CD14-positive monocyte (primary cell): ENCODE results near the gene VSTM2L. TPM values are rescaled to one million over a fixed set of nuclear protein-coding genes. Genes with fewer than 3 reads are reported as not detected.
A peak's percentile ranks its signal among the peaks of the same experiment; 100 is the strongest.

Source experiments
- DNase-seq, 3 donors: peaks; one replicate each; pipeline ENCODE4 v3.0.0-alpha.2; 2011 to 2022
- H2AFZ ChIP-seq: 2 replicates; pipeline ENCODE4 v1.6.0; 2012; ENCODE audit warnings: mild to moderate bottlenecking, low read depth, low read length, inconsistent platforms; ENCODE audit not compliant: insufficient read depth, poor library complexity, severe bottlenecking
- H3K27ac ChIP-seq, 2 donors: 1 replicate in 1 of 2; 2 replicates in 1 of 2; pipeline ENCODE4 v1.5.1; 2012 to 2013; ENCODE audit warnings: low read length in 2 of 2, control low read depth in 1 of 2, inconsistent platforms in 1 of 2, low read depth in 1 of 2, mild to moderate bottlenecking in 1 of 2
- H3K27me3 ChIP-seq, 2 donors: one replicate each; pipeline versions ENCODE4 v1.6.0 to v1.6.1; 2011 to 2013; ENCODE audit warnings: low read length in 2 of 2; ENCODE audit not compliant: control insufficient read depth in 2 of 2, insufficient read depth in 2 of 2
- H3K36me3 ChIP-seq, 2 donors: replicated peaks in 1 of 2; 1 replicate in 1 of 2; 2 replicates in 1 of 2; pipeline versions ENCODE4 v1.5.1 to v1.6.1; 2012 to 2013; ENCODE audit warnings: low read length in 2 of 2, control low read depth in 1 of 2, inconsistent platforms in 1 of 2, mild to moderate bottlenecking in 1 of 2; ENCODE audit not compliant: insufficient read depth in 2 of 2, control insufficient read depth in 1 of 2
- H3K4me1 ChIP-seq, 2 donors: 1 replicate in 1 of 2; 2 replicates in 1 of 2; pipeline versions ENCODE4 v1.5.1 to v1.6.1; 2012 to 2013; ENCODE audit warnings: low read length in 2 of 2, control low read depth in 1 of 2, inconsistent platforms in 1 of 2, mild to moderate bottlenecking in 1 of 2, moderate library complexity in 1 of 2; ENCODE audit not compliant: insufficient read depth in 2 of 2, control insufficient read depth in 1 of 2
- H3K4me2 ChIP-seq: replicated peaks from 2 replicates; pipeline ENCODE3; 2012; ENCODE audit warnings: low read length, moderate library complexity, mild to moderate bottlenecking; ENCODE audit not compliant: poor library complexity, severe bottlenecking; ENCODE audit errors: extremely low read depth
- H3K4me3 ChIP-seq, 3 experiments: fragments of 200-600 bp in 1 of 3; sonication (generic) in 1 of 3; replicated peaks in 1 of 3; 1 replicate in 2 of 3; 2 replicates in 1 of 3; pipeline ENCODE4 v1.5.1; 2011 to 2013; ENCODE audit warnings: low read length in 3 of 3, mild to moderate bottlenecking in 3 of 3, control low read depth in 2 of 3, low read depth in 2 of 3, inconsistent platforms in 1 of 3, moderate library complexity in 1 of 3
- H3K79me2 ChIP-seq: 2 replicates; pipeline ENCODE4 v1.6.0; 2012; ENCODE audit warnings: mild to moderate bottlenecking, control low read depth, inconsistent platforms, low read length, moderate library complexity; ENCODE audit not compliant: insufficient read depth
- H3K9ac ChIP-seq: 2 replicates; pipeline ENCODE4 v1.6.0; 2017; ENCODE audit warnings: low read length, mild to moderate bottlenecking; ENCODE audit not compliant: insufficient read depth, poor library complexity, severe bottlenecking
- H3K9me3 ChIP-seq, 2 donors: replicated peaks in 1 of 2; 1 replicate in 1 of 2; 2 replicates in 1 of 2; pipeline versions ENCODE4 v1.5.1 to v1.6.1; 2012 to 2013; ENCODE audit warnings: low read length in 2 of 2, control low read depth in 1 of 2; ENCODE audit not compliant: control insufficient read depth in 1 of 2, insufficient read depth in 1 of 2
- H4K20me1 ChIP-seq: 2 replicates; pipeline ENCODE4 v1.6.0; 2012; ENCODE audit warnings: mild to moderate bottlenecking, low read length, control low read depth, moderate library complexity; ENCODE audit not compliant: insufficient read depth
- H3K27ac Mint-ChIP-seq, 7 donors: one replicate each; pipeline ENCODE4 v1.8.0; 2020; ENCODE audit warnings: mild to moderate bottlenecking in 7 of 7, mixed read lengths in 7 of 7, moderate library complexity in 6 of 7, inconsistent platforms in 2 of 7
- H3K27me3 Mint-ChIP-seq, 3 donors: one replicate each; pipeline ENCODE4 v1.8.0; 2021 to 2022; ENCODE audit warnings: low read depth in 3 of 3, mild to moderate bottlenecking in 3 of 3, mixed read lengths in 3 of 3, moderate library complexity in 3 of 3, inconsistent platforms in 1 of 3
- H3K36me3 Mint-ChIP-seq, 2 donors: one replicate each; pipeline ENCODE4 v1.8.0; 2020; ENCODE audit warnings: mixed read lengths in 2 of 2, inconsistent platforms in 1 of 2, mild to moderate bottlenecking in 1 of 2
- H3K4me1 Mint-ChIP-seq: one replicate; pipeline ENCODE4 v1.8.0; 2020; ENCODE audit warnings: mild to moderate bottlenecking, mixed read lengths
- H3K4me3 Mint-ChIP-seq, 2 donors: one replicate each; pipeline ENCODE4 v1.8.0; 2020; ENCODE audit warnings: mild to moderate bottlenecking in 2 of 2, mixed read lengths in 2 of 2, moderate library complexity in 1 of 2
- H3K9me3 Mint-ChIP-seq, 7 donors: one replicate each; pipeline ENCODE4 v1.8.0; 2020 to 2022; ENCODE audit warnings: mixed read lengths in 7 of 7, mild to moderate bottlenecking in 6 of 7, moderate library complexity in 6 of 7, inconsistent platforms in 2 of 7
- CTCF ChIP-seq: fragments of 200-600 bp; IDR thresholded peaks from one replicate; pipeline ENCODE4 v1.8.0; 2022; ENCODE audit warnings: antibody characterized with exemption, mild to moderate bottlenecking
- WGBS: methylation state at CpG from one replicate; pipeline ENCODE4 v1.1.5; 2013; ENCODE audit warnings: missing lambda C conversion rate; ENCODE audit not compliant: insufficient coverage; 5-methylcytosine and 5-hydroxymethylcytosine counted together
- intact Hi-C, 2 donors: fragments of 100-400 bp; cut with micrococcal nuclease; formaldehyde crosslinking; loops; one replicate each; pipeline versions ENCODE4 v1.15.0 to v1.15.1; 2023
- polyA plus RNA-seq, 3 donors: library from polyadenylated mRNA; depleted of rRNA in 1 of 3; unstranded in 2 of 3; stranded (reverse) in 1 of 3; fragments of 300-500 nt in 2 of 3; fragments of >200 nt in 1 of 3; fragmentation: Illumina TruSeq in 2 of 3; gene quantifications; 1 replicate in 2 of 3; 2 replicates in 1 of 3; pipeline ENCODE4 v1.2.3, GENCODE V29; 2012 to 2021

VSTM2L gene
- polyA plus RNA-seq, 3 donors, result not detected

GRCh38 chr20:37872161-37872560 lies 30.8 kb upstream of the VSTM2L start:
- H3K4me2 ChIP-seq, result no peak overlapping the region
- H3K4me1 ChIP-seq, result no peaks in the 10 kb centered on the region
- Mint-ChIP-seq H3K36me3 (peaks cover 52 to 76% of the 10 kb centered on the region in 2 donors), H3K27ac (no peak overlapping the region), H3K27me3 (no peaks in the 10 kb centered on the region), H3K9me3 (no peaks in the 10 kb centered on the region), H3K4me3 (no peak overlapping the region), H3K4me1 (peaks cover 6% of the 10 kb centered on the region)
- intact Hi-C loops, result no loop called here
- no peak overlapping the region for H3K27ac ChIP-seq
- H3K9me3 ChIP-seq, result no peaks in the 10 kb centered on the region
- H3K9ac ChIP-seq, result no peak overlapping the region
- H3K79me2 ChIP-seq, result no peaks in the 10 kb centered on the region
- WGBS, result 97% methylated on average over 8 of the region's 9 CpGs
- DNase-seq, result no peak
- H3K36me3 ChIP-seq, result peaks cover 37 to 85% of the 10 kb centered on the region in 2 donors
- H4K20me1 ChIP-seq, result no peaks in the 10 kb centered on the region
- no peak overlapping the region for H2AFZ ChIP-seq
- no peak overlapping the region for H3K4me3 ChIP-seq
- no peaks in the 10 kb centered on the region for H3K27me3 ChIP-seq
- TF ChIP-seq CTCF, result no peak

GRCh38 chr20:37873884-37874283 lies 29.0 kb upstream of the VSTM2L start:
- Mint-ChIP-seq H3K36me3 (peaks cover 42 to 62% of the 10 kb centered on the region in 2 donors), H3K4me3 (no peak overlapping the region), H3K4me1 (peaks cover 4% of the 10 kb centered on the region), H3K9me3 (no peaks in the 10 kb centered on the region), H3K27me3 (no peaks in the 10 kb centered on the region), H3K27ac (peak overlapping the region in 1 of 7 donors; percentile 4)
- no peaks in the 10 kb centered on the region for H3K27me3 ChIP-seq
- H3K9me3 ChIP-seq, result no peaks in the 10 kb centered on the region
- TF ChIP-seq CTCF, result no peak
- H3K4me2 ChIP-seq, result no peak overlapping the region
- no peaks in the 10 kb centered on the region for H4K20me1 ChIP-seq
- H3K36me3 ChIP-seq, result peaks cover 37 to 68% of the 10 kb centered on the region in 2 donors
- H3K9ac ChIP-seq, result no peak overlapping the region
- H3K27ac ChIP-seq, result no peak overlapping the region
- no peak for DNase-seq
- 100% methylated on average over 11 of the region's 11 CpGs for WGBS
- H3K79me2 ChIP-seq, result no peaks in the 10 kb centered on the region
- H2AFZ ChIP-seq, result no peak overlapping the region
- H3K4me3 ChIP-seq, result no peak overlapping the region
- H3K4me1 ChIP-seq, result no peaks in the 10 kb centered on the region
- intact Hi-C loops, result no loop called here
